C4-2B (cell line): Measurements from ENCODE around the gene HSD11B1.
A peak's percentile ranks its signal among the peaks of the same experiment; 100 is the strongest.
"Not testable (repeated sequence)": the region's sequence is repeated elsewhere in the genome, so short reads cannot be mapped to it uniquely, and the experiment has no call there.

ENCODE experiments used
- H3K27ac ChIP-seq: fragments of 450-650 bp; 2 replicates; pipeline ENCODE4 v1.5.1; 2017
- CTCF ChIP-seq: fragments of 450-650 bp; conservative IDR thresholded peaks from 2 replicates; pipeline ENCODE4 v1.5.1; 2017; ENCODE audit warnings: mild to moderate bottlenecking
- ZFX ChIP-seq: fragments of 450-650 bp; IDR thresholded peaks from 2 replicates; pipeline ENCODE4 v1.6.1; 2017

Gene HSD11B1

GRCh38 chr1:209692745-209693504 lies 11.7 kb upstream of the HSD11B1 start:
- TF ChIP-seq CTCF, result peak; percentile 93
- no peak for TF ChIP-seq ZFX
- no peak overlapping the region for H3K27ac ChIP-seq

GRCh38 chr1:209696673-209697072 lies 8.0 kb upstream of the HSD11B1 start:
- H3K27ac ChIP-seq, result no peak overlapping the region
- TF ChIP-seq ZFX, result no peak
- no peak for TF ChIP-seq CTCF

GRCh38 chr1:209697126-209697525 lies 7.5 kb upstream of the HSD11B1 start:
- no peak for TF ChIP-seq CTCF
- no peak for TF ChIP-seq ZFX
- no peak overlapping the region for H3K27ac ChIP-seq

GRCh38 chr1:209700686-209701085 lies 4.0 kb upstream of the HSD11B1 start:
- not testable (repeated sequence) for H3K27ac ChIP-seq

GRCh38 chr1:209702832-209703231 lies 1.8 kb upstream of the HSD11B1 start:
- no peak for TF ChIP-seq CTCF
- TF ChIP-seq ZFX, result no peak

GRCh38 chr1:209703834-209704504 lies 677 bp upstream of the HSD11B1 start:
- H3K27ac ChIP-seq, result no peak overlapping the region
- TF ChIP-seq ZFX, result no peak
- no peak for TF ChIP-seq CTCF

More at GRCh38 chr1:209702832-209703231, 1.8 kb upstream of the HSD11B1 start:
- H3K27ac ChIP-seq, result no peak overlapping the region

GRCh38 chr1:209705033-209705598 lies 470 bp downstream of the HSD11B1 start:
- H3K27ac ChIP-seq, result no peak overlapping the region
- TF ChIP-seq ZFX (no peak), CTCF (no peak)
